MV-4-11 (cell line): Measurements from ENCODE around the gene TSKU.

ENCODE experiments used
- DNase-seq: peaks from one replicate; lab custom pipeline; 2025; lab: John Stamatoyannopoulos, UW

The TSKU gene

GRCh38 chr11:76783294-76783895 lies at the start of gene TSKU:
Gene TSKU, plus strand, starts transcription at chr11:76783356. Its CDS starts 12,261 bp downstream, at chr11:76795617.
- no peak for DNase-seq

DNA sequence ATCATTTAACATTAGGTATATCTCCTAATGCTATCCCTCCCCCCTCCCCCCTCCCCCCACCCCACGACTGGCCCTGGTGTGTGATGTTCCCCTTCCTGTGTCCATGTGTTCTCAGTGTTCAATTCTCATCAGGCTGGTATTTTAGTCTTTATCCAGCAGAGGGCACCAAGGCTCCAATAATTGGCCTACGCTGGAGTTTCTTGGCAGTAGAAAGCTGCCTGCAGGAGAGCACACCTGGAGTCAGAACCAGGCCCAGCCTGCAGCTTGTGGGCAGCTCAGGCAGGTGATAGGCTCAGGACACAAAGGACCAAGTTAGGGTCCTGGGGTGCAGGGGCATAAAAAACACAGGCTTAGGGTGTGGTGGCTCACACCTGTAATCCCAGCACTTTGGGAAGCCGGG lies 49.2 kb upstream of the TSKU start:
- DNase-seq, result peak; percentile 39

- no peak for DNase-seq
These were observed 48.4 kb upstream of the TSKU start for GRCh38 chr11:76734456-76735420.

- no peak for DNase-seq
These were observed 47.3 kb upstream of the TSKU start for GRCh38 chr11:76735841-76736240.

GRCh38 chr11:76736266-76736665 lies 46.9 kb upstream of the TSKU start:
- DNase-seq, result no peak

- no peak for DNase-seq
These were observed 46.2 kb upstream of the TSKU start for GRCh38 chr11:76736773-76737495.

DNA sequence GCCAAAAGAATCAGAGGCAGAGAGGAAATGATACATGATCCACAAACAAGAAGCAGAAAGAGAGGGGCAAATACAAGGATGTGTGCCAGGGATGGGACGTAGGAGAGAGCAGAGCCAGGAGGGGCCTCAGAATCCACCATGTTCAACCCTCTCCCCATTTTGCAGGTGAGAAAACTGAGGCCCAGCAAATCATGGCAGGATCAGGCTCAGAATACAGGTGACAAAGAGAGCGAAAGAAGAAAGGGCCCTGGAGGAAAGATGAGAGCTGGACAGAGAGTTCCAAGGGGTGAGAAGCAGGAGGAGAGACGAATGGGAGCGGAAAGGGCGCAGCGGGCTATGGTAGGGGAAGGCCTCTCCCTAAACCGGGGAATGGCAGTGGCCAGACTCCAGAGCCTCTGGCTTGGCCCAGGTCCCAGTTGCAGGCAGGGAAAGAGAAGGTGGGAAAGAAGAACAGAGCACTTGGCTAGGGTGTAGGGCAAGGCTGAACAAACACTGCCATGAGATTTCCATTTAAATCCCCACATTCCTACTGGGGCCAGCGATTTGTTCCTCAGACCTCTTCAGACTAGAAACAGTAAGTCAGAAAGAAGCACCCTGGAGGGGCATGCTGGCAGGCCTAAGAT lies 44.4 kb upstream of the TSKU start:
- no peak for DNase-seq

DNA sequence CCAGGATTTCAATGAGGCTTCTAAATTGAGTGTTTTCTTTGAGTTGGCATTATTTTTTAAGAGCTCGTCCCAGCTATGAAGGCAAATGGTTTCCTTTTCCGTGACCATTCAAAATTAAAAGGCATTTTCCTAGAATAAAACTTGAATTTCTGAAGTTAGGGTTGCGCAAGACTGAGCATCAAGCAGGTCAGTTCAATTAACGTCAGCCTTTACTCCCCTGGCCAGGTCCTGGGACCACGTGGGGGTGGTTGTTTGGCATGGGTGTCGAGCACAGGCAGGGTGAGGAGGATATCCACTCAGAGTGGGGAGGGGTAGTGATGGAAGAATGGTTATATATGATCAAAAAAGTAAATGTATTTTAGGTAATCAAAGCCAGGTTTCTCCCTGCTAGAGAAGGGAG lies 43.4 kb upstream of the TSKU start:
- DNase-seq, result no peak

DNA sequence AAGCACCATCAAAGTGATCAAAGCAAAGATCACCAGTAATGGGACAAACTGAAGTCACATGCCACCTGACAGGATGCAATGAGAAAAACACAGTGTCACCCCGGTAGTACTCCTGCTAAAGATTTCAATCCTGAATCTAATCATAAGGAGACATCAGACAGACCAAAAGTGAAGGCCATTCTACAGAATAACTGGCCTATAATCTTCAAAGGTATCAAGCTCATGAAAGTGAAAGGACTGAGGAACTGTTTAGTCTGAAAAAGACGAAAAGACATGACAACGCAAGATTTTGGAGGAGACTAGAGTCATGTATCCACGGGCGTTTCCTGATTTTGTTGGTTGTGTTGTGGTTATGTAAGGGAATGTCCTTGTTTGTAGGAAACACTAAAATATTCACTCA lies 42.4 kb upstream of the TSKU start:
- DNase-seq, result no peak

DNA sequence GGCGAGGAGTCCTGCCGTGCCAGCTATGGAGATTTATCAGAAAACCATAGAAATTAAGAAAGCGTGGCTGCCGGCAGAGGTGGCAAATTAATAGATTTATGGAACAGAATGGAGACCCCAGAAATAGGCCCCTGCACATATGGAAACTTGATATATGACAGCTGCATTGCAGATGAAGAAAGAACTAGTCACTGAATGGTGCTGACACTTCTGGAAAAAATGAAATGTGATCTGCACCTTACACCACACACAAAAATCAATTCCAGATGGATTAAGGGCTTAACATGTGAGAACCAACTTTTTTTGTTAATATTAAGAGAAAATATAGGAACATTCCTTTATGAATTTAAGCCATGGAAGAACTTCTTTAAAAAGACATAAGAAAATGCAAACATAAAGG lies 40.3 kb upstream of the TSKU start:
- DNase-seq, result no peak

- no peak for DNase-seq
These were observed 38.7 kb upstream of the TSKU start for GRCh38 chr11:76744186-76745043.

GRCh38 chr11:76745044-76745376 lies 38.1 kb upstream of the TSKU start:
- DNase-seq, result no peak

- no peak for DNase-seq
These were observed 37.5 kb upstream of the TSKU start for GRCh38 chr11:76745561-76746207.

DNA sequence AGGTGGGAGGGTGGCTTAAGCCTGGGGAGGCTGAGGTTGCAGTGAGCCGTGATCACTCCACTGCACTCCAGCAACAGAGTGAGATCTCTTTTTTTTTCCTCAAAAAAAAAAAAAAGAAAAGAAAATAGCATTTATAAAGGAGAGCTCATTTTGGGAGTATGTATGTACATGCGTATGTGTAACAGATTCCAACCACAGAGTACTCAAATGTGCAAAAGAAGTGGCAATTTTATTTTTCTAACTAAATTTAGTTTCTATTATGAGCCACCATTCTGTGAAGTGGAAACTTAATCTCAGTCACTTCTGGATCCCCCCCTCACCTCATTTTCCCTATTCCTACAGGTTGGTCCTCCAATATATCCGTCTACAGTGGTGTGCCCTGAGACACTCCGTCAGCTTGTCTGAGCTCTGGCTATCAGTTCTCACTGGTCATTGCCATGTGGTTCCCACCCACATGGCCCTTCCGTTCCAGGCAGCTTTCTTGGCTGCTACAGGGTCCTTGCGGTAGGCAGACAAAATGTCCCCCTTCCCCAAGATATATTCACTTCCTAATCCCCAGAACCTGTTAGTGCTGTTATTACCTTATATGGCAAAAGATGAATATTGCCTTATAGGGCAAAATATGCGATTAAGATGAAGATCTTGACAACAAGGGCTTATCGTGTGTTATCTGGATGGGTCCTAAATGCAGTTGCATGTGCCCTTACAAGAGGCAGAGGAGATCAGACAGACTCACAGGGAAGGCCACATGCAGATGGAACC lies 35.8 kb upstream of the TSKU start:
- no peak for DNase-seq

- no peak for DNase-seq
These were observed 35.0 kb upstream of the TSKU start for GRCh38 chr11:76747915-76748860.

DNA sequence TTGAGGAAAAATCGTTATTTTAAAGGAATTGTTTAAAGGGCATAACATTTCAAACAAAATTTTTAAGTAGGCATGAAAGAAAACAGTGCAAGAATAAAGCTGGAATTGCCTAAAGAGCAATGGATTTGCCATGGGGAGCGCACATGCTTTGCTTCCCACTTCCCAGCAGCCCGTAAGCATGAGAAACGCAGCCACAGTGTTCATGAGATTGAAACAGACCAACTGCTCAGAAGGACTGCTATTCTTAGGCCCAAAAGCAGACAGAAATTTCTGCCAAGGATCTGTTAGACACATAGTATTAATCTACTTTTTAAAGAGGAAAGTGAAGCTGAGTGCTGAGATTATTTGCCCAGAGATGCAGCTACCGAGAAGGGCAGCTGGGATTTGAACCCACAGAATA lies 34.2 kb upstream of the TSKU start:
- DNase-seq, result no peak

DNA sequence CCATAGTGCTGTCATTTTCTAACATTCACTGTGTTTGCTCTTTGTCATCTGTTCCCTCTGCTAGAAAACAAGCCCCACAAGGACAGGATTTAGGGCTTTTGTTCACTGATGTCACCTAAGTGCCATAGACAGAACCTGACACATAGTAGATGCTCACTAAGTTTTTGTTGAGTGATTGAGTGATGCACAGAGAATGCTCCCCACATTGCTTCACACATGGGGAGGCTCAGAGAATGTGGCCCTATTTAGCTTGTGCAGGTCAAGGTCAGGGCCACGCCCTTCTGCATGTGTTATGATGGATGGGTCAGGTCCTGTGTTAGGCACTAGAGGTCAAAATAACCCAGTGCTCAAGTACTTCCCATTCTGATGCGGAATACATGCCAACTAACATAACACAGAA lies 33.1 kb upstream of the TSKU start:
- DNase-seq, result no peak

- DNase-seq, result no peak
These were observed 32.4 kb upstream of the TSKU start for GRCh38 chr11:76750746-76751145.
